ENCODE results near the gene MFAP5.
"Not testable (repeated sequence)": the region's sequence is repeated elsewhere in the genome, so short reads cannot be mapped to it uniquely, and the experiment has no call there.

The MFAP5 gene

GRCh38 chr12:8637244-8637643, 25.4 kb downstream of the MFAP5 start:
- H3K27me3 ChIP-seq (ENCODE audit: insufficient read depth, low read depth, severe bottlenecking), result no peaks in the 10 kb centered on the region
- no peak for TF ChIP-seq CTCF (IDR thresholded peaks at IDR 0.05; ENCODE audit: low read depth, low read length)
- no peak for DNase-seq
- H3K27ac ChIP-seq, result no peak overlapping the region
- H3K9me3 ChIP-seq (ENCODE audit: severe bottlenecking), result no peaks in the 10 kb centered on the region
- no peak overlapping the region for H3K4me3 ChIP-seq (ENCODE audit: low read depth, low read length)
- no peaks in the 10 kb centered on the region for H3K36me3 ChIP-seq

GRCh38 chr12:8636581-8636980, 26.0 kb downstream of the MFAP5 start:
- TF ChIP-seq CTCF (IDR thresholded peaks at IDR 0.05; ENCODE audit: low read depth, low read length), result no peak
- H3K27me3 ChIP-seq (ENCODE audit: insufficient read depth, low read depth, severe bottlenecking), result no peaks in the 10 kb centered on the region
- H3K9me3 ChIP-seq (ENCODE audit: severe bottlenecking), result no peaks in the 10 kb centered on the region
- H3K36me3 ChIP-seq, result no peaks in the 10 kb centered on the region
- no peak for DNase-seq
- no peak overlapping the region for H3K4me3 ChIP-seq (ENCODE audit: low read depth, low read length)
- H3K27ac ChIP-seq, result no peak overlapping the region

GRCh38 chr12:8636007-8636346, 26.6 kb downstream of the MFAP5 start:
- H3K27ac ChIP-seq, H3K36me3 ChIP-seq: not testable (repeated sequence)

GRCh38 chr12:8635342-8636006, 27.2 kb downstream of the MFAP5 start:
- not testable (repeated sequence) for H3K4me3 ChIP-seq (ENCODE audit: low read depth, low read length); H3K9me3 ChIP-seq (ENCODE audit: severe bottlenecking); H3K36me3 ChIP-seq; H3K27me3 ChIP-seq (ENCODE audit: insufficient read depth, low read depth, severe bottlenecking)
- H3K27ac ChIP-seq, result peak overlapping the region; percentile 5
- DNase-seq, result peak; percentile 59

More at GRCh38 chr12:8636007-8636346, 26.6 kb downstream of the MFAP5 start:
- not testable (repeated sequence) for H3K9me3 ChIP-seq (ENCODE audit: severe bottlenecking); H3K27me3 ChIP-seq (ENCODE audit: insufficient read depth, low read depth, severe bottlenecking); H3K4me3 ChIP-seq (ENCODE audit: low read depth, low read length)
- DNase-seq, result peak; percentile 80

GRCh38 chr12:8630131-8630530, 32.5 kb downstream of the MFAP5 start:
- no peak overlapping the region for H3K27ac ChIP-seq
- no peaks in the 10 kb centered on the region for H3K27me3 ChIP-seq (ENCODE audit: insufficient read depth, low read depth, severe bottlenecking)
- H3K36me3 ChIP-seq, result no peaks in the 10 kb centered on the region
- no peaks in the 10 kb centered on the region for H3K9me3 ChIP-seq (ENCODE audit: severe bottlenecking)
- TF ChIP-seq CTCF (IDR thresholded peaks at IDR 0.05; ENCODE audit: low read depth, low read length), result no peak
- H3K4me3 ChIP-seq (ENCODE audit: low read depth, low read length), result no peak overlapping the region
- no peak for DNase-seq

GRCh38 chr12:8629486-8630033, 33.1 kb downstream of the MFAP5 start:
- no peak for TF ChIP-seq CTCF (IDR thresholded peaks at IDR 0.05; ENCODE audit: low read depth, low read length)
- DNase-seq, result no peak
- H3K27ac ChIP-seq, result no peak overlapping the region
- H3K27me3 ChIP-seq (ENCODE audit: insufficient read depth, low read depth, severe bottlenecking), result no peaks in the 10 kb centered on the region
- no peak overlapping the region for H3K4me3 ChIP-seq (ENCODE audit: low read depth, low read length)
- H3K9me3 ChIP-seq (ENCODE audit: severe bottlenecking), result no peaks in the 10 kb centered on the region
- H3K36me3 ChIP-seq, result no peaks in the 10 kb centered on the region

GRCh38 chr12:8628731-8629130, 33.9 kb downstream of the MFAP5 start:
- Histone ChIP-seq H3K36me3 (no peaks in the 10 kb centered on the region), H3K9me3 (ENCODE audit: severe bottlenecking) (no peaks in the 10 kb centered on the region), H3K27me3 (ENCODE audit: insufficient read depth, low read depth, severe bottlenecking) (no peaks in the 10 kb centered on the region), H3K4me3 (ENCODE audit: low read depth, low read length) (no peak overlapping the region), H3K27ac (no peak overlapping the region)
- no peak for TF ChIP-seq CTCF (IDR thresholded peaks at IDR 0.05; ENCODE audit: low read depth, low read length)
- no peak for DNase-seq

GRCh38 chr12:8624750-8625149, 37.9 kb downstream of the MFAP5 start:
- H3K27me3 ChIP-seq (ENCODE audit: insufficient read depth, low read depth, severe bottlenecking); H3K27ac ChIP-seq; H3K4me3 ChIP-seq (ENCODE audit: low read depth, low read length); H3K36me3 ChIP-seq; DNase-seq; H3K9me3 ChIP-seq (ENCODE audit: severe bottlenecking): not testable (repeated sequence)

Data from WERI-Rb-1 (cell line).